GM19455 (cell line): Measurements from ENCODE around the gene TRIB2.

Experiments used
- ATAC-seq: cut with Tn5 transposase; IDR thresholded peaks from one replicate; pipeline ENCODE4 v1.9.1; 2021; ENCODE audit not compliant: unreplicated experiment

The TRIB2 gene

DNA sequence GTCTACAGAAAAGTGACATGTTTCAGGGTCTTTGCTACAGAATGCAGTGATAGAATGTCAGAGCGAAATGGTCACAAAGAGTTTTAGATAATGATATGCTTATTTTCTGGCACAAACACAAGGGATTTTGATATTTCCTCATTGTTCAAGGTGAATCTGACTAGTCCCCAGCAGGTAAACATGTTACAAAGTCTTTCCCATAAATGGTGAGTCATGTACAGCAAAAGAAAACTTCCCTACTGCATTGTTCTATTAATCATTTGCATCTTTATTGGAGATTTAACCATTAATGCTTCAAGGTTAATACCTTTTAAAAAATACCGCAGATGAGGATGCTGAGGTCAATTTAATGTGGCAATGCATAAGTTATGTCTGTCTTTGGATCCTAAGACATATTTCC lies 19.1 kb upstream of the TRIB2 start:
- ATAC-seq = no peak

DNA sequence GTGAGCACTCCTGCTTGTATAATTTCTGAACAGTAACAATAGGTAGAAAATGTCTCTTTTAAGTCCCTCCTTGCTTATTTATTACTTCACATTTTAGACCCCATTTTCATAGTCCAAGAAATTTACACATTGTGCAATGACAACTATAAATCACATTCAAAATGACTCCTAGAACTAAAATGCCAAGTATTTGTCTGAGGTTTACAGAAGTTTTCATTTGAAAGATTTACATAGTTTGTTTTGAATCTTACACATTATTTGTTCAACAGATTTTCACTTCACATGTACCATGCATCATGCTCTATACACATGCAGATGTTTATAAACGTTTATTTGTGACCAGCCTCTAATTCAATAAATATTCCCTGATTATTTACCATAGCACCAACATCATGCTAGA lies 15.7 kb upstream of the TRIB2 start:
- no peak for ATAC-seq

DNA sequence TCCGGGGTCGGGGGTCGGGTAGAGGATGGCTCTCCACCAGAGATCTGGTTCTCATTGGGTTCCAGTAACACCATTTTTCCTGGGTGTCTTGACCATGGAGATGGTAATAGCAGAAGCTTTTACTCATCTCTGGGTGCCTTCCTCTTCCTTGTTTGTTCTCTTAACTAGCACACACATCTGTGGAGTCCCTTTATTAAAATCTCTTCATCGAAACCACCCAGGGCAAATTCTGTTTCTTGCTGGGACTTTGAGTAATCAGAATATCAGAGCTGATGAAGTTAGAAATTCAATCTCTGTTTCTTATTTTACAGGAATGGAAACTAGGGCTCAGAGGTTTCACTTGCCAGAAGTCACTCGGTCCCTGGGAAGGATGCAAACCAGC lies 15.0 kb upstream of the TRIB2 start:
- no peak for ATAC-seq

DNA sequence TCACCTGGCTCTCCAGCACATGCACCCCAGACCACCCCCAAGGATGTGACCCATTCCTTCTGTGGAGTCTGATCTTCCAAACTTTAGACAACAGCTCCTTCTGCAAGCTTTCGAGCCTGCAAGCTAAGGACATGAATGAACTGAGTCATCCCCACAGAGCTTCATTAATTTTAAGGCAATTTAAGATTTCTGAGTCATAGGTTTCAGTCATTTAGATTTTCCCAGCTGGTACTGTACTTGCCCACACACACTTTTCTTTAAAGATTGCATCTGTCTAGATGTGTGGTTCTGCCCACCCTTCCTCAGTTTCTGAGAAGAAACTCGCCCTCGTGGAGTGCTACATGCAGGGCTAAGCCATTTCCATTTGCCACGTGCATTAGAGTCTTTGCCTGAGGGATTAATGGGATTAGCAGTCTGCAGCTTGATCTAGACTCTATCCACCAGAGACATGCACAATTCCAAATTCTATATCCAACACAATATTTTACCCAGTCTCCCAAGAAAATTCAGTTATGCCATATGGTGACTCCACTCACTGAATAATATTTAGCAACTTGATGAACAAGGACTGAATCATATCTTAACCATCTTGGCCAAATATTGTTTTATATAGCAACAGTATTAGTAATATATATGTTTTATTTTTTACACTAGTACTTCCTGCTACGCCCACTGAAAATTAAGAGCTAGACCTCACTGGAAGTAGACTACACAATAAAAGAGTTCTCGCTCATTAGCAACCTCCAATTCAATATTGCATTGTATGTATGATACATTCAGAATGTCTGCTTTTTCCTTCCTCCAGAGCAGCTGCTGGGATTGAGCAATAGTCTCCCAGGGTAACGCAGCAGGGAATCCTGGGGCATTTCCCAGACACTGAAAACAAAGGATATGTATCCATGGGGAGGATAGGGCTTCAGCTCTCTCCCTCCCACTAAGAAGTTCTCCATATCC lies 14.3 kb upstream of the TRIB2 start:
- no peak for ATAC-seq

DNA sequence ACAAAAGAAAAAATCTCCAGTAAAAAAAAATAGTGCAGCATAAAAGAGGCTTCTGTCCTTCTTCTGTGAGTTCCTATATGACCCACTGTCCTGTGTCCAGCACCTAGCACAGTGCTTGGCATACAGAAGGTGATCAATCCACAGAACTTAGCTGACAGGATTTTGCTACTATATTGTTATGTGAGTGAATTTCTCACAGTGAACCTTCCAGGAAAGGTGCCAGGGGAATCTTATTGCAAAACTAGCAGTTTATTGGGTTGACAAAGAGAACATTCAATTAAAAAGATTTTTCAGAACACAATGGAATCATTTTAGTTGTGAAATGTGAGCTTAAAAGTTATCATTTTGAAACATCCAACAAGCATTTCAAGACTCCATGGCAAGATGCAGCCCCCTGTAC lies 12.4 kb upstream of the TRIB2 start:
- ATAC-seq = no peak

DNA sequence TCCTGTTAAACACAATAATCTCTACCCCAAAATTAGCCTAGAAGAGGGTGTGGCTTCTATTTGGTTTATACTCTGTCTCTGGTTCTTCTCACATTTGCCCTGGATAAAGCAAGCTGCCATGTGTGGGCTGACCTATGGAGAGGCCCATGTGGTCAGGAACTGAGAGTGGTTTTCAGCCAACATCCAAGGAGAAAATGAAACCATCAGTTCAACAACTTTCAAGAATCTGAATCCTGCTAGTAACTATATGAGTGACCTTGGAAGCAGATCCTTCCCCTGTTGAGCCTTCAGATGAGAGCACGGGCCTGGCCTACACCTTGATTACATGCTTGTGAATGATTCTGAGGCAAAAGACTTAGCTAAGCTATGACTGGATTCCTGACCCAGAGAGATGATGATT lies 11.5 kb upstream of the TRIB2 start:
- ATAC-seq = no peak

DNA sequence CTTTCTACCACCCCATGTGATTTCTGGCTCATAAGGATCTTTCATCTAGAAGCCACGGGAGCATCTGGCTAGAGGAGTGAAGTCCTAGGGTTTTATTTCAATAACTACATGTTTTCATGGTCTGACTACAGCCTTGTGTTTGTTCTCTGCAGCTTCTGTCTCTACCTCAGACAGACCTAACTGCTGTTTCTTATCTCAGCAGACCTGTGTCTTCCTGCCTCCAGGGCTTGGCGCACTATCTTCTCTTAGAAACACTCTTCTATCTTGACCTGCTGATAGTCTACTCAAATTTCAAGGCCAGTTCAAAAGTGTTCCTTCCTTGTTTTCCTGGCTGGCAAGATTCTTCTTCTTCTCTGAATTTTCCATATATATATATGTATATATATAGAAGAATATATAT lies 11.0 kb upstream of the TRIB2 start:
- ATAC-seq = no peak

DNA sequence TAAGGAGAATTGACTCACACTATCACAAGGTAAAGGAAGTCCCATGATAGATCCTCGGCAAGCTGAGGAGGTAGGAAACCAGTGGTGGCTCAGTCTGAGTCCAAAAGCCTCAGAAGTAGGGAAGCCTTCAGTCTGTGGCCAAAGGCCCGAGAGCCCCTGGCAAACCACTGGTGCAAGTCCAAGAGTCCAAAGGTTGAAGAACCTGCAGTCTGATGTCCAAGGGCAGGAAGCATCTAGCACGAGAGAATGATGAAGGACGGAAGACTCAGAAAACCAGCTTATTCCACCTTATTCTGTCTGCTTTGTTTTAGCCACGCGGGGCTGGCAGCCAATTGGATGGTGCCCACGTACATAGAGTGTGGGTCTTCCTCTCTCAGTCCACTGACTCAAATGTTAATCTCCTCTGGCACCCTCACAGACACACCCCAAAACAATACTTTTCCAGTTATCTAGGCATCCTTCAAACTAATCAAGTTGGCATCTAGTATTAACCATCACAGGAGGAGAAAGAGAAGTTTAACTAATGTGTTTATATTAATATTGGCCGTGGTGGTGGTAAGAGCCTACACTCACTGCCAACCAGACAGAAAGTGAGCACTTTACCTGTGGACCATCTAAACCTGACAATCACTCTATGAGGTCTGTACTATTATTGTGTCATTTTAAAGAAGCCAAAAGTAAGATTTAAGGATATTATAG lies 8.1 kb upstream of the TRIB2 start:
- no peak for ATAC-seq

DNA sequence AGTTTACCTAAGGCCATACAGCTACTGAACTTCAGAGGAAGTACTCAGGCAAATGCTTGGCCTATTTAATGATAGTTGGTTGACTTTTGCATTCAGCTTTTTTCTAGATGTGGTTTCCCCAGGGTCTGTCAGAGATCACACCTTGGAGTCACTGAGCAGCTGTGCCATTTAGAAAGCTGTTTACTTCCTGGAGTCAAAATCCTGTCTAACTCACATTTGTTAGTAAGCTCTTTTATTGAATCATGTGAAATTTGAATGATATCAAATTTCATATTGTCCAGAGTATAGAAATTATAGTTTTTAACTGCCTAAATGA lies 7.6 kb upstream of the TRIB2 start:
- no peak for ATAC-seq

DNA sequence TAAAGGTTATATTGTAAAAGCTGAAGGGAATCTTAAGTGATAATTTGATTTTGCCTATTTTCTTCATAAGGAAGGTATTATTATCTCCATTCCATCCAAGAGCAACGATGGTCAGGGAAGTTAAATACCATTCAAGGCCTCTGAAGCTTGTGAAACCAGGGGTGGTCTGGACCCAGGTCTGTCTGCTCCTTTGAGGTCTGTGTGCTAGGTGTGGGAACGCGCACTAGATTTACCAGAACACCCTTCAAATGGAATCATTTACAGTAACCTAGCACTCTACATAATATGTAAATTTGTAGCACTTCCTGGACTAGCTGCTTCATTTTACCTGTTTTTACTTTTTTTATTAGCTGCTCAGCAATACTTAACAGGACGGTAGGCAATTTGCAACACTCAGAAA lies 6.4 kb upstream of the TRIB2 start:
- ATAC-seq = no peak

DNA sequence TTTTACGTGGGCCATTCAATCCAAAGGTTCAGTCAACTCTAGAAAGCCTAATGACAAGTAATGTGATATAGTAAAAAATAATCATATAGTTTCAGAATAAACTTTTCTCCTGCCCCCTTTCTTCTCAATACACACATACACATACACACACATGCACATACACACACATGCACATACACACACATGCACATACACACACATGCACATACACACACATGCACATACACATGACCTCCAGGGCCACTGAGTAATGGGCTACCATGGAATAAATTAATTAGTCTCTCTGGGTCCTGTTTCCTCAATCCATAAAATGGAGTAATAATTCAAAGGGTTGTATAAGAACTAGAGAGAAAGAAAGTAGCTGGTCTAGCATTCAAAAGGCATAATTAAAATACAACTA lies 5.4 kb upstream of the TRIB2 start:
- no peak for ATAC-seq

DNA sequence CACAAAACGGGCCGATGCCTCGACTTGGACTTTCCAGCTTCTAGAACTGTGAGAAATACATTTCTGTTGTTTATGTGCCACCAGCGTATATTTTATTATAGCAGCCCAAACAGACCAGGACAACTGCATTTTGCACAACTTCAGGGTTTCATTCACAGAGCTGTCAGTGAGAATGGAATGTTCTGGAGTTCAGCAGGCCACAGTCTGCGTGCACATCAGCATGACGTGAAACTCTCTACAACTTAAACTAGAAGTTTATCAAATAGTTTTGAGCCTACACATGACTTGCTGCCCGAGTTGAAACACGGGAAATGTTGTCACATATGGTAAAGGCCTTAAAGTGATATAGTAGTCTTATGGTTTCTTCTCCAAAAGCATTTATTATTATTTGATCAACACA lies 3.9 kb upstream of the TRIB2 start:
- ATAC-seq = no peak

DNA sequence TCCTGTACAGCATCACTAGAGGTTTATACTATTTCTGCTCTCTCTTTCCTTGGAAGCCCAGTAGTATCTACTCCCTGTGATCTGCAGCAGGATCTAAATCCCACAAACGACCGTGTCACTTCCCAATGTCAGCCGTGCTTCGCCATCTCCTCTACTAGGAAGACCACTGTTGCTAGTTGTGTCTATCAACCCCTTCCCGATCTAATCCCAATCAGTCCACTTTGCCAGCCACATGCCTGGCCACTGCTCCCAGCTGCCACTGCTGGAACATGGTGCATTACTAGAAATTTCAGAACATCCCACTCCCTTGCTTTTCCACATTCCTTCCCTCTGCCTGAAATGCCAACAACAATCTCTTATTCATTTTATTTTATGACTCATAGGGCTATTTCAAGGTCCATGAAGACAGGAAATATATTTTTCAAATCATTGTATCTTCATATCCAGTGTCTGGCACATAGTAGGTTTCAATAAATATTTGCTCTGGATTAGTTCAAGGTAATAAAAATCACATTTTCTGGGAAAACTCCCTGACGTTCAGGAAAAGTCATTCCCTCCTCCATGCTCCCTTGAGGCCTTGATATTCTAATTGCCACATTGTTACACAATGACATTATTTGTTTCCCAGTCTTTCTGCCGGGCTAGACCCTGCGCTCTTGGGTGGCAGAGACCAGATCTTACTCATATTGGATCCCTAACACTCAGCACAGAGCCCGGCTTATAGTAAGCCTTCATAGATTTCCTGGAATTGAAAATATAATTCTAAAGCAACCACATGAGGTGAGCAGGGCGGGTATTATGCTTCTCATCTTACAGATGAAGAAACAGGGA lies 2.1 kb upstream of the TRIB2 start:
- ATAC-seq = no peak

DNA sequence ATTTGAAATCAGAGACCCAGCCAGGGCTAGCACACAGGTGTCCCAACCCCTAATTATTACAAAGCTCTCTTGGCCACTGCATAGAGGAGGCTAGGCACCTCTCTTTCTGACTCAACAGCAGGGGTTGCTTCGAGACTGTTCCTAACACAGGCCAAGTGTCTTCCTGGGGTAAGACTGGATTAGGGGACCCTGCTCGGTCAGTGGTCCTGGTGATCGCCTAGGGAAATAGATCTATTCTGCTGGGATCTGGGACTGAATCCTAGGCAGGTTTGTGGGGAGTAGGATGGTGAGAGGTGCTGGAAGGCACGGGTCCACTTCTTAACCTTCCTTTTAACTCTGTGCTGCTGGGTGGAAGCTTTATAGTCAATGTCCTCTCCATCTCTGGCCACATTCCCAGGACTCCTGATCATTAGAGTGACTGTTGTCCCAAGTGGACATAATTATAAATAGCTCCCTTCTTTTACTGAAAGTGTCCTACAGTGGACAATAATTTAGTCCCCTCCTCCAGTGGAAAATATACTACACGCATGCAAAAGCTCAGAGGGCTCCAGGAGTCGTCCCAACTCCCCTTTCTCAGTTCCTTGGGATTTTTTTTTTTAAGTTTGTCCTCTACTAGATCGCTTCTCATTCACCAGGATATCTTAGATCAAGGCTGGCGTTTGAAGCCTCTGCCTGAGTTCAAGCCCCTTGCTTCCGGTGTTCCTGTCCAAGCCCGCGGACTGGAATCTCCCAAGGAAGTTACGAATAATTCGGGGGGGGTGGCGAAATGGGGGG lies 1.3 kb upstream of the TRIB2 start:
- no peak for ATAC-seq

DNA sequence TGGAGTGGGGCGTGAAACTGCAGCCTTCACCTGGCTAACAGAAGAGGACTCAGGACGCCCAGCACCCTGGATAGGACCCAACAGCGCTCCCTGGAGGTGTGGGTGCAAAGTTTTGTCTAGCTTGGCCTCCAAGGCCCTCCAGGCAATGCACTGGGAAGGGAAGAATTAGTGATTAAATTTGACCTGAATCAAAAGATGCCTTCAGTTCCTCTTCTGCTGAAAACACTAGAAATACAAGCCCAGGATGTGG lies 779 bp upstream of the TRIB2 start:
- ATAC-seq = peak; percentile 41

DNA sequence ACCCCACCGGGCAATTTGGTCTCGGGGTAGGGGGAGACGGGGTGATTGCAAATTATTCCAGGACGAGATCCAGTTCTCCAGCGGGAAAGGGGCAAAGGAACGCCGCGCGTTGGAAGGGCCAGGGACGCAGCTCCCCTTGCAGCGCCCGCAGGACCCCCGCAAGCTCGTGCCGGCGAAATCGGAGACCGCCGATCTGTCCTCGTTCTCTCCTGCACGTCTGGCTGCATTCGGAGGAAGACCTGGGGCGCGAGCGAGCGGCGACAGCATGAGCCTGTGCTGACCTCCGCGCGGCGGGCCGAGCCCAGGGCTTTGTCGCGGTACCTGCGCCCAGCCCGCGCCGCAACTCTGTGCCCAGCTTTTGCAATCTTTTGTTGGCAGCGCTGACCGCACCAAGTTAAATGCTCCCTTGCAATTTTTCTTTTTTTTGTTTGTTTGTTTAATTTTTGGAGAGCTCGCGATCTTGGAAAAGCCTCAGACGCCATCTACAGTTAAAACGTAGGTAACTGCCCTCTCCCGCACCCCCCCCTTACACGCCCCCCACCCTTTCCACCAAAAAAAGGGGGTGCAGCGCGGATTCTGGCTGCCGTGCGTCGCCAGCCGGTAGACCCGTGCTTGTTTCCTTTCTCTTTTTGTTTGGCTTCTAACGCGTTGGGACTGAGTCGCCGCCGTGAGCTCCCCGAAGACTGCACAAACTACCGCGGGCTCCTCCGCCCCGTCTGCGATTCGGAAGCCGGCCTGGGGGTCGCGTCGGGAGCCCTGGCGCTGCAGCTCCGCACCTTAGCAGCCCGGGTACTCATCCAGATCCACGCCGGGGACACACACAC lies 667 bp downstream of the TRIB2 start:
- ATAC-seq = peak; percentile 27

DNA sequence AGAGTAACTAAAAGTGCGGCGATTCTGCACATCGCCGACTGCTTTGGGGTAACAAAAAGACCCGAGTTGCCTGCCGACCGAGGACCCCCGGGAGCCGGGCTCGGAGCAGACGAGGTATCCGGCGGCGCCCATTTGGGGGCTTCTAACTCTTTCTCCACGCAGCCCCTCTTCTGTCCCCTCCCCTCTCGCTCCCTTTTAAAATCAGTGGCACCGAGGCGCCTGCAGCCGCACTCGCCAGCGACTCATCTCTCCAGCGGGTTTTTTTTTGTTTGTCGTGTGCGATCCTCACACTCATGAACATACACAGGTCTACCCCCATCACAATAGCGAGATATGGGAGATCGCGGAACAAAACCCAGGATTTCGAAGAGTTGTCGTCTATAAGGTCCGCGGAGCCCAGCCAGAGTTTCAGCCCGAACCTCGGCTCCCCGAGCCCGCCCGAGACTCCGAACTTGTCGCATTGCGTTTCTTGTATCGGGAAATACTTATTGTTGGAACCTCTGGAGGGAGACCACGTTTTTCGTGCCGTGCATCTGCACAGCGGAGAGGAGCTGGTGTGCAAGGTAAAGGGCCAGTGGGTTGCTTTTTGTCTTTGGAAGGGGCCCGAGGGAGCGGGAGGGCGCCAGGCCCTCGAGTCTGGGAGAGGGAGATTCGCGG lies 1.4 kb downstream of the TRIB2 start:
- no peak for ATAC-seq

DNA sequence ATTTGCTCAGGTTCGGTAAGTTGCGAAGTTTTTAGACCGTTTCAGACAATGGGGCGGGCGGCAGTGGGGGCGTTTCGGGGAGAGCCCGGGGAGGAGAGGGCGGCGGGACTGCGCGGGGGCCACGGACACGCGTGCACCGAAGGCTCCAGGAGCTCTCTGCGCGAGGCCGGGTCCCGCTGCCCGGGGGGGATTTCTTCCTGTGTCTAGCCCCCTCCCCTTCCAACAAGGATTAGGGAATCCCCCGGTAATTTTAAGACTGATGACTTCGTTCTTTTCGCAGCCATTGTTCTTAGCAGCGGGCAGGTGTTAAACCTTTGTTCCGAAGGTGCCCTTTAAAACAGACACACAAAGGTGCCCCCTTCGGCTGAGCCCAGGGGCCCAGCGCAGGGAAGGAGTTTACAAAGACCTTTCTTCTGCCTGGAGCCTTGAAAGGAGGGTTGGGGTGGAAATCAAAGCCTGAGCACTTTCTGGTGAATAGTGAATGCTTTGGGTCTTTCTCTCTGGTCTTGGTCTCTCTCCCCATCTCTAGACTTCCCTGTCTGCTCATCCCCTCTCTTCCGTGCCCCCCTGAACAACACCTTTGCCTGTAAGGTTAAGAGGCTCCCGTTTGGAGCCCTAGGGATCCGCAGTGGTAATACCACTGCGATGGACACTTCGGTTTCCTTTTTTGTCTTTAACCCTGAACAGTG lies 2.1 kb downstream of the TRIB2 start:
- ATAC-seq = no peak
